ENCODE results near the gene MYL5. TPM values are rescaled to one million over a fixed set of nuclear protein-coding genes. Genes with fewer than 3 reads are reported as not detected.

MYL5 gene
- total and polyA plus RNA-seq, 2 donors (not counting 1 experiment from before 2014, with no cell fraction given) = 9.6 to 14.4 TPM

DNA sequence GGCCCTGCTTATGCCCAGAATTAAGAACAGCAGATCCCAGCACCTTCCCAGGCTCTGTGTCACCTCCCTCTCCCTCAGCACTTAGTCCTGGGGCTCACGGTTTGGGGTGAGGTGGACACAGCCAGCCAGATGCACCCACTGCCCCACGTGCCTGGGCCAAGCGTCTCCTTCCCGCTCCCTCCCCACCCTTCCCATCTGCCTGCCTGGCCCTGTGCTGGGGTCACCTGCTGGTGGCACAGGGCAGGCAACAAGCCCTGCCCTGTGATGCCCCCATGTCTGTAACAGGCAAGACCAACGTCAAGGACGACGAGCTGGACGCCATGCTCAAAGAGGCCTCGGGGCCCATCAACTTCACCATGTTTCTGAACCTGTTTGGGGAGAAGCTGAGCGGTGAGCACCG lies 5.3 kb downstream of the MYL5 start:
- Histone ChIP-seq H2AFZ (ENCODE audit: low read length) (no peak overlapping the region), H3K4me1 (ENCODE audit: control insufficient read depth, extremely low read depth, insufficient read depth, low read length) (no peaks in the 10 kb centered on the region), H3K27ac (ENCODE audit: insufficient read depth, low read length) (no peak overlapping the region), H3K79me2 (ENCODE audit: control insufficient read depth, insufficient read depth, low read length) (peaks cover 5% of the 10 kb centered on the region), H3K27me3 (ENCODE audit: control insufficient read depth, insufficient read depth, low read length) (no peaks in the 10 kb centered on the region), H3K9ac (ENCODE audit: insufficient read depth, low read length) (no peak overlapping the region), H3K36me3 (ENCODE audit: control insufficient read depth, insufficient read depth, low read length) (peaks cover 2% of the 10 kb centered on the region), H3K4me3 (replicated peaks in 1 of 4; ENCODE audit: control extremely low read depth in 1 of 4, insufficient read depth in 1 of 4, low read depth in 3 of 4, low read length in 4 of 4) (no peak overlapping the region), H3K4me2 (ENCODE audit: extremely low read depth, insufficient read depth, low read length) (no peak overlapping the region), H3K9me3 (ENCODE audit: control insufficient read depth, insufficient read depth, low read depth, low read length) (no peaks in the 10 kb centered on the region), H4K20me1 (ENCODE audit: control insufficient read depth, extremely low read depth, insufficient read depth, low read length) (no peaks in the 10 kb centered on the region)
- DNase-seq (ENCODE audit: low read depth in 2 of 2) = no peak
- no peak for TF ChIP-seq EZH2 (IDR thresholded peaks at IDR 0.05; ENCODE audit: low read length, missing control alignments)
- TF ChIP-seq, protein P1, sequence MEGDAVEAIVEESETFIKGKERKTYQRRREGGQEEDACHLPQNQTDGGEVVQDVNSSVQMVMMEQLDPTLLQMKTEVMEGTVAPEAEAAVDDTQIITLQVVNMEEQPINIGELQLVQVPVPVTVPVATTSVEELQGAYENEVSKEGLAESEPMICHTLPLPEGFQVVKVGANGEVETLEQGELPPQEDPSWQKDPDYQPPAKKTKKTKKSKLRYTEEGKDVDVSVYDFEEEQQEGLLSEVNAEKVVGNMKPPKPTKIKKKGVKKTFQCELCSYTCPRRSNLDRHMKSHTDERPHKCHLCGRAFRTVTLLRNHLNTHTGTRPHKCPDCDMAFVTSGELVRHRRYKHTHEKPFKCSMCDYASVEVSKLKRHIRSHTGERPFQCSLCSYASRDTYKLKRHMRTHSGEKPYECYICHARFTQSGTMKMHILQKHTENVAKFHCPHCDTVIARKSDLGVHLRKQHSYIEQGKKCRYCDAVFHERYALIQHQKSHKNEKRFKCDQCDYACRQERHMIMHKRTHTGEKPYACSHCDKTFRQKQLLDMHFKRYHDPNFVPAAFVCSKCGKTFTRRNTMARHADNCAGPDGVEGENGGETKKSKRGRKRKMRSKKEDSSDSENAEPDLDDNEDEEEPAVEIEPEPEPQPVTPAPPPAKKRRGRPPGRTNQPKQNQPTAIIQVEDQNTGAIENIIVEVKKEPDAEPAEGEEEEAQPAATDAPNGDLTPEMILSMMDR (conservative IDR thresholded peaks at IDR 0.05 in 1 of 2, IDR thresholded peaks at IDR 0.05 in 1 of 2; ENCODE audit: low read depth in 1 of 2, low read length in 2 of 2) = no peak

DNA sequence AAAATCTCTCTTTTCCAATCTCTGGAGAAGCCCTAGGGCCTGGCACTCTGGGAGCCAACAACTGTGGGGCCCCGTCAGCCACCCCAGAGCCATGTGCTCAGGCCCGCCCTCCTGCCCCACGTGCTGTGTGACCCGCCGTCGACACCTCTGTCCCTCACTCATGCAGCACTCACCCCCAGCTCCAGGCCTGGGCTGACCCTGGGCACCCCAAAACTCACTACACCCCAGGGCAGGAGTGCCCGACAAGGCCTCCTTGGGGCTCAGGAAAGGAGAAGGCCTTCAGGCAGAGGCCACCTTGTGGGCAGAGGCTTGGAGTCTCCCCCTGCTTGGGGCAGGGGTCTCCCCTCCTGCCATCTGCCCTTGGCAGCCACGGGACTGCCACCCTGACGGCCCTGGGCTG lies 5.7 kb downstream of the MYL5 start:
- peaks cover 3% of the 10 kb centered on the region for H3K79me2 ChIP-seq (ENCODE audit: control insufficient read depth, insufficient read depth, low read length)
- H3K36me3 ChIP-seq (ENCODE audit: control insufficient read depth, insufficient read depth, low read length) = peaks cover 2% of the 10 kb centered on the region
- H3K9ac ChIP-seq (ENCODE audit: insufficient read depth, low read length) = peak overlapping the region; percentile 16
- no peak overlapping the region for H3K27ac ChIP-seq (ENCODE audit: insufficient read depth, low read length)
- no peak for DNase-seq (ENCODE audit: low read depth in 2 of 2)
- TF ChIP-seq, protein P1 (conservative IDR thresholded peaks at IDR 0.05 in 1 of 2, IDR thresholded peaks at IDR 0.05 in 1 of 2; ENCODE audit: low read depth in 1 of 2, low read length in 2 of 2) = no peak
- TF ChIP-seq EZH2 (IDR thresholded peaks at IDR 0.05; ENCODE audit: low read length, missing control alignments) = no peak
- H3K4me3 ChIP-seq (replicated peaks in 1 of 4; ENCODE audit: control extremely low read depth in 1 of 4, insufficient read depth in 1 of 4, low read depth in 3 of 4, low read length in 4 of 4) = no peak overlapping the region
- no peaks in the 10 kb centered on the region for H3K27me3 ChIP-seq (ENCODE audit: control insufficient read depth, insufficient read depth, low read length)
- H3K4me1 ChIP-seq (ENCODE audit: control insufficient read depth, extremely low read depth, insufficient read depth, low read length) = no peaks in the 10 kb centered on the region
- no peak overlapping the region for H2AFZ ChIP-seq (ENCODE audit: low read length)
- H3K9me3 ChIP-seq (ENCODE audit: control insufficient read depth, insufficient read depth, low read depth, low read length) = no peaks in the 10 kb centered on the region
- no peaks in the 10 kb centered on the region for H4K20me1 ChIP-seq (ENCODE audit: control insufficient read depth, extremely low read depth, insufficient read depth, low read length)
- no peak overlapping the region for H3K4me2 ChIP-seq (ENCODE audit: extremely low read depth, insufficient read depth, low read length)

DNA sequence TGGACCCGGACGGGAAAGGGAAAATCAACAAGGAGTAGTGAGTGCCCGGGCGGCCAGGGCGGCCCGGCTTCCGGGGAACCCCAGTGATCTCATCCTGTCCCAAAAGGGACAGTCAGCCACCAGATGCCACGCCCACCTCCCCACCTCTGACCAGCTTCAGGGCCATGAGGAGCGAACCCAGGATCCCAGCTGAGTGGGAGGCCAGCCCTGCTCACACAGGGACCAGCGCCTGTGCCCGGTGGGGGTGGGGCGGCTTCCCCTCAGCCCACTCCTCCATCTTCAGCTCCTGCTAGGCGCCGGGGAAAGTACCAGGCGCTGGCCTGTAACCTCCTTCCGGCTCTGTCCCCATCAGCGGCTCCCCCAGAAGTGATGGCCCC lies 6.2 kb downstream of the MYL5 start:
- H3K27ac ChIP-seq (ENCODE audit: insufficient read depth, low read length) = no peak overlapping the region
- no peak for DNase-seq (ENCODE audit: low read depth in 2 of 2)
- no peaks in the 10 kb centered on the region for H3K27me3 ChIP-seq (ENCODE audit: control insufficient read depth, insufficient read depth, low read length)
- H3K36me3 ChIP-seq (ENCODE audit: control insufficient read depth, insufficient read depth, low read length) = peaks cover 1% of the 10 kb centered on the region
- peaks cover under 1% of the 10 kb centered on the region for H3K79me2 ChIP-seq (ENCODE audit: control insufficient read depth, insufficient read depth, low read length)
- peak overlapping the region; percentile 82 for H3K4me2 ChIP-seq (ENCODE audit: extremely low read depth, insufficient read depth, low read length)
- no peaks in the 10 kb centered on the region for H4K20me1 ChIP-seq (ENCODE audit: control insufficient read depth, extremely low read depth, insufficient read depth, low read length)
- no peaks in the 10 kb centered on the region for H3K9me3 ChIP-seq (ENCODE audit: control insufficient read depth, insufficient read depth, low read depth, low read length)
- peak overlapping the region in 1 of 4 experiments; percentile 52 for H3K4me3 ChIP-seq (replicated peaks in 1 of 4; ENCODE audit: control extremely low read depth in 1 of 4, insufficient read depth in 1 of 4, low read depth in 3 of 4, low read length in 4 of 4)
- H3K4me1 ChIP-seq (ENCODE audit: control insufficient read depth, extremely low read depth, insufficient read depth, low read length) = no peaks in the 10 kb centered on the region
- H3K9ac ChIP-seq (ENCODE audit: insufficient read depth, low read length) = no peak overlapping the region
- TF ChIP-seq, protein P1 (conservative IDR thresholded peaks at IDR 0.05 in 1 of 2, IDR thresholded peaks at IDR 0.05 in 1 of 2; ENCODE audit: low read depth in 1 of 2, low read length in 2 of 2) = no peak
- no peak for TF ChIP-seq EZH2 (IDR thresholded peaks at IDR 0.05; ENCODE audit: low read length, missing control alignments)
- no peak overlapping the region for H2AFZ ChIP-seq (ENCODE audit: low read length)
